T-helper 1 cell treated with Interleukin-12 subunit alpha and Interleukin-12 subunit beta and Interleukin-4 antibody, amounts not matched to agents 30 μg/mL and 1 μg/mL, for 36 hours (primary cell): ENCODE results near the gene MEG3.

Source experiments
- H3K27ac Mint-ChIP-seq: one replicate; pipeline ENCODE4 v1.8.0; 2021; ENCODE audit warnings: mild to moderate bottlenecking, mixed read lengths
- H3K27me3 Mint-ChIP-seq: one replicate; pipeline ENCODE4 v1.8.0; 2021; ENCODE audit warnings: low read depth, mixed read lengths
- H3K36me3 Mint-ChIP-seq: one replicate; pipeline ENCODE4 v1.8.0; 2021; ENCODE audit warnings: low read depth, mixed read lengths
- H3K4me1 Mint-ChIP-seq: one replicate; pipeline ENCODE4 v1.8.0; 2021; ENCODE audit warnings: low read depth, mixed read lengths
- H3K4me3 Mint-ChIP-seq: one replicate; pipeline ENCODE4 v1.8.0; 2021; ENCODE audit warnings: mild to moderate bottlenecking, moderate library complexity, mixed read lengths
- H3K9me3 Mint-ChIP-seq: one replicate; pipeline ENCODE4 v1.8.0; 2021; ENCODE audit warnings: mixed read lengths

The MEG3 gene

DNA sequence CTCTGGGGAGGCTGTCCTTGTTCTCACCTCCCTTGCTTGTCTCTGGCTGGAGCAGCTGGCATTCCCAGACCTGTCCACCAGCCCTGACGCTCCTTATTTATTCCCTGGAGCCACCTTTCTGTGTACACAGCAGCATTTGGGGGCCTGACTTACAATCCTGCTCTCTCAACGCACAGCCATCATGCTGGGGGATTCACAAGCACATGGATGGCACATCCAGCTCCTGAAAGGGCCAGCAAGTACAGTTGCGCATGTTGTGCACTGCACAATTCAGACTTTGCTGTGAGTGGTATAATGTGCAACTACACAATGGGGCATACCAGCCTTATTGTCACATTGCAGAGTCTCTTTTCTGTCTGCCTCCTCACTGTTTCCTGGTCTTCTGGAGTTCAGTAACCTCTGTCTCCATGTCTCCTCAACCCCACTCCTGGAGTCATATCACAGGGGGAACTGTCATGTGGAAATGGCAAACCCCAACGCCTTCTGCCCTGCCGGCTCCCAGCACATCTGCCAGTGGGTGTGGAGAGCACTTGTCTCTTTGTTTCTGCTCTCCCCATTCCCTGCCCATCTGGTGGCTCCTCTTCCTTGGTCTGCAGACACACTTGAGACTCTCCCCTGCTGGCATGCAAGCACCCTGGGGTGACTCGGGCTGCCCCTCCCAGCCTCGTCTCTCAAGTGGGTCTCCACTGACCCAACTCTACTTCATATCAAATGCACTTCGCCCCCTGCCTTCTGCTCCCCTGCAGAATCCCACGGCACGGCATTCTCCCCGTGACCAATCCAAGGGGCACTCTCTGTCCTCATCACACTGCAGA, 41.2 kb upstream of the MEG3 start:
- Mint-ChIP-seq H3K36me3 (no peaks in the 10 kb centered on the region), H3K4me1 (no peaks in the 10 kb centered on the region), H3K4me3 (no peak overlapping the region), H3K9me3 (no peaks in the 10 kb centered on the region), H3K27me3 (no peaks in the 10 kb centered on the region), H3K27ac (no peak overlapping the region)

DNA sequence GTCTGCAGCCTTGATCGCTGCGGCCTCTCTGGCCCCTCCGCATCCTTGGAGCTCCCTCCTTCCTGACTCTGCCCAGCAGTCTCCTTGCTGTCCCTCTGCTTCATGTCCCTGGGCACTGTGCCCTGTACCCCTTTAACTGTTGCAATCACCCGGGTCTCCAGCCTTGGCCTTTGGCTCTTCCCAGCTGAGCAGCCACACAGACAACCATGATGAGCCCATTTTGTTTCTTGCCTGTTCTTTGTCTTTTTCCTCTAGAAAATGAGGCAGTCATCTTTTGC, 40.6 kb upstream of the MEG3 start:
- Mint-ChIP-seq H3K36me3 (no peaks in the 10 kb centered on the region), H3K9me3 (no peaks in the 10 kb centered on the region), H3K27ac (no peak overlapping the region), H3K4me1 (no peaks in the 10 kb centered on the region), H3K4me3 (no peak overlapping the region), H3K27me3 (no peaks in the 10 kb centered on the region)

DNA sequence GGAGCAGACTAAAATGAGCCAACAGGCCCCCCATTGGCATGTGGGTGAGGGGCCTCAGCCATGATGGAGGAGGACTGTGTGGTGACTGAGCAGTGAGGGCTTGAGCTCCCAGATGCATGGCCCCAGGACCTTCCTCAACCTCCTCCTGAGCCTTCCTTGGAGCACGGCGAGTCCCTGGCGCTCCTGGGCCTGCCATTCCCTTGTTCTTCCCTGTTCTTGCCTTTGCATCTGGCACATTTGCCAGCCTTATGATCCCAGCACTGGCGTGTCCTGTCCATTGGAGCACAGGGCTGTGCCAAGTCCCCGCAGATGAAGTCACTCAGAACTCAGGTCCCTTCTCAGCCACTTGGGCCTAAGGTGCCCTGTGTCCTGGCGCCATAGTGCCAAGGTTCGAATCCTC, 40.3 kb upstream of the MEG3 start:
- Mint-ChIP-seq H3K4me1 (no peaks in the 10 kb centered on the region), H3K27ac (no peak overlapping the region), H3K27me3 (no peaks in the 10 kb centered on the region), H3K9me3 (no peaks in the 10 kb centered on the region), H3K36me3 (no peaks in the 10 kb centered on the region), H3K4me3 (no peak overlapping the region)

DNA sequence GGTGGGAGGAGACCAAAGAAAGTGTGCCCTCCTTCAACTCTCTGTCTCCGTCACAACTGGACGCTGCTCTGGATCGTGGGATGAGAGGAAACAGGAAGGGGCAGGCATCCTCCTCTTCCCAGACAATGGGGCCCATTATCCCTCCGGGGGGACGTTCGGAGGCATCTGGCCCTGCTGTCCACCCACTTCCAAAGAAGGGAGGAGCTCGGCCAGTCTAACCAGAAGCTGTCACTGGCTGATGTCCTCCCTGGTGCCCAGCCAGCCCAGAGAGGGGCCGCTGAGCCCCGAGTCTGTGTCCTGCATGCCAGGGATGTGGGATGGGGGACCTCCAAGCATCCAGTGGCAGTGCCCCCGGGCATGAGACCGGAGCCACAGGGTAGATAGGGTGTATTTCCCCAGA, 39.8 kb upstream of the MEG3 start:
- Mint-ChIP-seq H3K27me3 (no peaks in the 10 kb centered on the region), H3K36me3 (no peaks in the 10 kb centered on the region), H3K27ac (no peak overlapping the region), H3K4me3 (no peak overlapping the region), H3K9me3 (no peaks in the 10 kb centered on the region), H3K4me1 (no peaks in the 10 kb centered on the region)

DNA sequence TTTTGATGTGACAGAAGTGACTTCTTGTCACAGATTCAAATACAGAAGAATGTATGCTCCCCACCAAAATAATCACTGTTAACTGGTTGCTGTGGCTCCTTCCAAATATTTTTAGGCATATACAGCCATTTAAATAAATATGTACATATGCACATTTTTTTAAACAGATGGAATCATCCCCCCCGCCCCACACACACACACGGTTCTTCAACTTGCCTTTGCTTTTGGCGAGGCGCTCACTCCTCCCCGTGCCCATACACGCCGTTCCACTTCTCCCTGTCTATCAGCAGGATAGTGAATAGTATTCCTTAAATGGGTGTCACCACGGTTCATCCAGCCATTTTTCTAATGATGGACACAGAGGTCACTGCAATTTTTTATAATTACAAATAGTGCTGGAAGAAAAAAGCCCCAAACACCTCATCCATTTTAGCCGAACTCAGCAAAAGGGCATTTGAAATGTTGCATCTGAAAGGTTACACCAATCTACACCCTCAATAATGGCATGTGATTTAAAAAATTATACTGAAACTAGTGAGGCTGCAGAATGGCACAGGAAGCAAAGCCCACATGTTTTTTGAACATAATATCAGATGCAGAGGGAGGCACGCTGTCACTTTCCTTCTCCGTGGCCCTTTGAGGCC, 39.2 kb upstream of the MEG3 start:
- Mint-ChIP-seq H3K4me1 (no peaks in the 10 kb centered on the region), H3K36me3 (no peaks in the 10 kb centered on the region), H3K27me3 (no peaks in the 10 kb centered on the region), H3K9me3 (no peaks in the 10 kb centered on the region), H3K27ac (no peak overlapping the region), H3K4me3 (no peak overlapping the region)

DNA sequence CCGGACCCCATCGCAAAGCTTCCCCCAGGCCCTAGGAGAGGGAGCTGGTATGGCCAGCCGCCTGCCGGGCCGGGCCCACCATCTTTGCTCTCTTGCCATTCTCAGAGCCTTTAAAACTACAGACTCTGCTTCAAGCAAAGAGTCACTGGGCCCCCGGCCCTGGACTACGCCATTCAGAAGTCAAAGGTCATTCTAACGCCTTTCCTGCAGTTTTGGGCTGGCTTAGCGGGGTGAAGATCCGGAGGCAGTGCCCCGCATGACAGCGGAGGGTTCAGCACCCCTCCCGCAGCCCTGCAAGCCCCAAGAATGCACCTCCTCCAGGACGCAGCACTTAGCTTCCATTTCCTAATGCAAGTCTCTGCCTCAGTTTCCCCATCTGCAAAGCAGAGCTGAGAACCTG, 38.3 kb upstream of the MEG3 start:
- H3K4me3 Mint-ChIP-seq, result no peak overlapping the region
- no peak overlapping the region for H3K27ac Mint-ChIP-seq
- H3K36me3 Mint-ChIP-seq, result no peaks in the 10 kb centered on the region
- H3K4me1 Mint-ChIP-seq, result no peaks in the 10 kb centered on the region
- H3K27me3 Mint-ChIP-seq, result no peaks in the 10 kb centered on the region
- no peaks in the 10 kb centered on the region for H3K9me3 Mint-ChIP-seq

DNA sequence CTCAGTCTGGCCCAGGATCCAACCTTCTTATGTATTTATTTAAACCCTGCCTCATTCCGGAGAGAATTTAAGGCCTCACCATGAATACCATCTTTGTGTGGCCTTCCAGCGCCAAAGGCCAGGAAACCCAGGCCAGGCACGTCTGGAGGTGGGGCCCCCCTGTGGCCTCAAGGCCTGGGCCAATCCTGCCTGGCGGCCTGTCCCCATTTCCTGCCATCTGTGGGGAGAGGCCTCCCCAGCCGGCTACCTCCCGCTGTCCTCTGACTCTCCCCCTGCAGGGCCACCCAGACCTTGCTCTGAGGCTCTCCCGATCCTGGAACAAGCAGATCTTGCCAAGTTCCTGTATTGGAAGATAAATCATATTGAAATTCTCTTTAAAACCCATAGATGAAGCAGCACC, 37.4 kb upstream of the MEG3 start:
- no peak overlapping the region for H3K27ac Mint-ChIP-seq

DNA sequence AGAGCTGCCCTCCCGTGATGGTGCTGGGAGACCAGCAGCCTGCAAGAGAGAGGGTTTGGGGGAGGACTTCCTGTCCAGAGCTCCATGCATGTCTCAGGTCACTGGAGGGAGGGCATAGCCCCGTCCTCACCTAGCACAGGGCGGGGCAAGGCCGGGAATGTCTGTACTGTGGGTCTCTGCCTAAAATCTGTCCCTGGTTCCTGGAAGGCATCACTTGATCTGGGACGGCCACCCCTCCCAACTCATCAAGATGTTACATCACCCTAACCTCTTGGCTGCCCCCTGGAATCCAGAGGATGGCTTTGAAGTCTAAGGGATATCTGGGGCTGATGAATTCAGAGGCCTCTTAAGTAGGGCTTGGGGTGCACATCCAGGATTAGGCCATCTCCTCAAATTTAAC, 37.0 kb upstream of the MEG3 start:
- no peaks in the 10 kb centered on the region for H3K36me3 Mint-ChIP-seq
- no peaks in the 10 kb centered on the region for H3K9me3 Mint-ChIP-seq
- H3K4me1 Mint-ChIP-seq, result no peaks in the 10 kb centered on the region
- no peaks in the 10 kb centered on the region for H3K27me3 Mint-ChIP-seq
- H3K27ac Mint-ChIP-seq, result no peak overlapping the region
- no peak overlapping the region for H3K4me3 Mint-ChIP-seq

More for the DNA sequence above, 37.4 kb upstream of the MEG3 start:
- Mint-ChIP-seq H3K27me3 (no peaks in the 10 kb centered on the region), H3K36me3 (no peaks in the 10 kb centered on the region), H3K4me3 (no peak overlapping the region), H3K9me3 (no peaks in the 10 kb centered on the region), H3K4me1 (no peaks in the 10 kb centered on the region)

DNA sequence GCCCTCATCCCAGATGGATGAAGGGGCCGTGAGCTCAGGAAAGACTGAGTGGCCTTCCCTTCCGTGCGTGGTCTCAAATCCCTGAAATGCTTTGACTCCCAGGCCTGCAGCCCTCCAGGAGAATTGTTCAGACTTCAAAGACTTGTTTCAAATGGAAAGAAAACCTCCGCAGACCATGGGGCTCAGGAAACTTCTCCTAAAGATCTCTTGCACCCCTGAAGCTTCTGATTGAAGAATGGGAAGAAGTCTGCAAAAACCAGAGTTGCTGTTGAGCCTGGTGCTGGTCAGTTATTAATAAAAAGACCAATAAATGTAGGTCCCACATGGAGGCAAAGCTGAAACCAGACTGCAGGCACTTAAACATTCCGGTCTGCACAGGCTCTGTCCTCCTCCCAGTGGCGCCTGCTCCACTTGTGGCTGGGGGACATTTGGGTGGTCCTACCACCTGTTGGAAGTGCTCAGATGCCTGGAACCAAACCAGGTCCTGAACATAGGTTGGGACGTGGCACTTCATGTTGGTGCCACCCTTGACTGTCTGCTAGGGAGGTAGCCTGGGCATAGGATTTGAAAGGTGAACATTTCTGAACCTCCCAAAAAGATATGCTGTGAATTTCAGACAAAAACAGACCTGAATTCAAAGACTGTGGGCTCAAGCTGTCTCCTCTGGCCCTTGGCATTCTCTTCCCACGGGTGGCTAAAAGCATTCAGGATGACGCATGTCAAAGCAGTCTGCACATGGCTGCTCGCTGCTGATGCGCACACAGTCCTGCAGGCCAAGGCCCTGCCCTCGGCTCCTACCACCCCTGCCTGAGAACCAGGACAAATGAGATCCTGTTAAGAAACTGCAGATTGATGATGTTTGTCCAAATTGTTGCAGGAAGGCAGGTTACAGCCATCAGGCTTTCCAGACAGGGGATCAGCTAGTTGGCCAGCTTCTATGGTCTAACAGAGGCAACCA, 36.2 kb upstream of the MEG3 start:
- Mint-ChIP-seq H3K36me3 (no peaks in the 10 kb centered on the region), H3K4me1 (no peaks in the 10 kb centered on the region), H3K27me3 (no peaks in the 10 kb centered on the region), H3K27ac (no peak overlapping the region), H3K9me3 (no peaks in the 10 kb centered on the region), H3K4me3 (no peak overlapping the region)

DNA sequence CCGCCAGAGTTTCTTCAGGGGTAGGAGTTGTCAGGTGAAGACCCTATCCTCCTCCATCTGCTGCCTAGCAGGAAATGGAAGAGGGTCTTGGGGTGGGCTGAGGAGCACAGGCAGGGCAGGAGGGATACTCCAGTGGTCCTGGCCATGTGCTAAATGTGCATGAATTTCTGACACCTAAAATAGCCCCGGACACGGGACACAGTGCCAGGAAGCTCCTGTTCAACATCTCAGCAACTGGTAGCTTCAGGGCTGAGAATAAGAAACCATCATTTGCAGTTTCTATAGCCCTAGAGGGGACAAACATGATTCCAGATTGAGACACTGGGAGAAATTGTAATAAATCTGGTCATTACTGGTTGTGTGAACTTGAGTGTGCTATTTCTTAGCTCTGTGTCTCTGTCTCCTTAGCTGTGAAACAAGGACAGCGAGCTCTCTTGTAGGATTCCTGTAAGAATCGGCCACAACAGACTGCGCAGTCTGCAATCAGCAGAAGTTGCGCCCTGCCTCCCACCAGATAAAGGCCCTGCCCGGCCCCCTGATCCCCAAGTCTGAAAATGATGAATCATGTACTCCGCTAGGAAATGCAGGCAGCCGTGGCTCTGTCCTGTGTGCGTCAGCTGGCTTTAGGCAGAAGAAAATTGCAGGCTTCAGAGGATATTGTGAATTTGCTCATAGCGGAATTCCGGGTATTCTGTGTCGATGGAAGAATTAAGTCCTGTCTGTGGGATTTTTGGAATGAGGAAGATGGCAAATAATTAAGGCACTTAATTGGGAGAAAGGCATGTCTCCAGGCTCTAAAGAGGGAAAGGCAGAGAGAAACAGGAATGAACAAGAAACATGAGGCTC, 35.2 kb upstream of the MEG3 start:
- no peaks in the 10 kb centered on the region for H3K27me3 Mint-ChIP-seq
- H3K9me3 Mint-ChIP-seq, result no peaks in the 10 kb centered on the region
- no peak overlapping the region for H3K4me3 Mint-ChIP-seq
- no peaks in the 10 kb centered on the region for H3K4me1 Mint-ChIP-seq
- no peak overlapping the region for H3K27ac Mint-ChIP-seq
- no peaks in the 10 kb centered on the region for H3K36me3 Mint-ChIP-seq

DNA sequence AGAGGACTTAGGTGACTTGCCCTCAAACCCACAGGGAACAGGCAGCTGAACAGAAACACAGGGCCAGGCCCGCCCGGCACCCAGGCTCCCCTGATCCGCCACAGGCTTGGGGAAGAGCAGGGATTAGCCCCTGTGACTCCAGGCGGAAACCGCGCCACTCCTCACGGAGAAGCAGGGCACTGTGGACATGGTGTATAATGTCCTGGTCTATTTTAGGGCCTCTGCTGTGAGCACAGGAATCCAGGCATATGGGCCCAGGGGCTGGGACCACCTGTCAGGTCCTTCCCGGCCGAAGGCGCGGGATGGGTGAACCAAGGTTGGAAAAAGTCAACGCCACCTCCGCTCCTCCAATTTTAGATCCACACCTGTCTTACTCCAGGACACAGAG, 34.6 kb upstream of the MEG3 start:
- Mint-ChIP-seq H3K27me3 (no peaks in the 10 kb centered on the region), H3K36me3 (no peaks in the 10 kb centered on the region), H3K4me3 (no peak overlapping the region), H3K27ac (no peak overlapping the region), H3K9me3 (no peaks in the 10 kb centered on the region), H3K4me1 (no peaks in the 10 kb centered on the region)

DNA sequence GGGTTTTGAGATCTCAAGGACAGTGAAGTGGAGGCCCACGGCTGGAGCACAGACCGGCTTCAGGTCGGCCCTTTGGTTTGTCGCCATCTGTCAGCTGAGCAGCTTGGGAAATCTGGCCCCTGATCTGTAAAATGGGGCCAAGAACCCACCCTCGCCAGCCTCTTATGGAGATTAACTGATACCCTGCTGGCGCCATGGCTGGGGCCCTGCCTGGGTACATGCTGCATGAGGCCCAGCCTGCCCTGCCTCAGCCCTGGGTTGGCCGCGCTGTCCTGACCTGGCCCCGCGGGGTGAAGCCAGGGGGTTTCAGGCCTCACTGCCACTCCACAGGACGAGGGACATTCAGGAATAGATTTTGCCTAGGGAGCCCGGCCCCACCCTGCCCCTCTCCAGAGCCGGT, 33.9 kb upstream of the MEG3 start:
- H3K4me3 Mint-ChIP-seq, result no peak overlapping the region
- H3K27me3 Mint-ChIP-seq, result no peaks in the 10 kb centered on the region
- H3K4me1 Mint-ChIP-seq, result no peaks in the 10 kb centered on the region
- H3K9me3 Mint-ChIP-seq, result no peaks in the 10 kb centered on the region
- H3K36me3 Mint-ChIP-seq, result no peaks in the 10 kb centered on the region
- no peak overlapping the region for H3K27ac Mint-ChIP-seq

DNA sequence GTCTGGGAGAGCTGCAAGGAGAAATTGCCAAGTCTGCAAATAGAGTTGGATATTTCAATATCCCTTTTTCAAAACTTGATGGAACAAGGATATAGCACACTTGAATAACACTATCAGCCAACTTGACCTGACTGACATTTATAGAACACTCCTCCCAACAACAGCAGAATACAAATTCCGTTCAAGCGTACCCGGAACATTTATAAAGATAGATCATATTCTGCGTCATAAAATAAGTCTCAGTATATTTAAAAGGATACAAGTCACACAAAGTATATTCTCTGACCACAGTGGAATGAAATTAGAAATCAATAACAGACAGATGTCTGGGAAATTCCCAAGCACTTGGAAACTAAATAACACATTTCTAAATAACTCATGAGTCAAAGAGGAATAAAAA, 29.0 kb upstream of the MEG3 start:
- H3K4me1 Mint-ChIP-seq, result no peaks in the 10 kb centered on the region
- no peaks in the 10 kb centered on the region for H3K9me3 Mint-ChIP-seq
- peaks cover 12% of the 10 kb centered on the region for H3K27me3 Mint-ChIP-seq
- H3K4me3 Mint-ChIP-seq, result no peak overlapping the region
- H3K27ac Mint-ChIP-seq, result no peak overlapping the region
- H3K36me3 Mint-ChIP-seq, result no peaks in the 10 kb centered on the region

DNA sequence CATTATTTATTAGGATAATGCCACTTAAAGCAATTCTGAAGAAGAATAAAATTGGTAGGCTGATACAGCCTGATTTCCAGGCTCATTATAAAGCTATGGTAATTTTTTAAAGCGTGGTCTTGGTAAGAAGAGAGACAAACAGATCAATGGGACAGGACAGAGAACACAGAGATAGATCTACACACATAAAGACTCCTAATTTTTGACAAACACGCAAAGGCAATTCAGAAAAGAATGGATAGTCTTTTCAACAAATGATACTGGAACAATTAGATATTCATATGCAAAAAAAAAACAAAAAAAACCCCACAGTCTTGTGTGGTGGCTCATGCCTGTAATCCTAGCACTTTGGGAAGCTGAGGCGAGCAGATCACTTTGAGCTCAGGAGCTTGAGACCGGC, 25.9 kb upstream of the MEG3 start:
- no peak overlapping the region for H3K4me3 Mint-ChIP-seq
- no peak overlapping the region for H3K27ac Mint-ChIP-seq
- no peaks in the 10 kb centered on the region for H3K36me3 Mint-ChIP-seq
- no peaks in the 10 kb centered on the region for H3K4me1 Mint-ChIP-seq
- no peaks in the 10 kb centered on the region for H3K9me3 Mint-ChIP-seq
- peaks cover 12% of the 10 kb centered on the region for H3K27me3 Mint-ChIP-seq
